Neural progenitor cell (in vitro differentiated cells): ENCODE data around the gene YBX1. TPM values are rescaled to one million over a fixed set of nuclear protein-coding genes. Genes with fewer than 3 reads are reported as not detected.

Experiments used
- DNase-seq: peaks from one replicate; pipeline ENCODE4 v3.0.0-alpha.2; 2016; ENCODE audit warnings: low spot score
- H2AFZ ChIP-seq: fragments of 200-600 bp; sonication (generic); replicated peaks from 2 replicates; pipeline ENCODE4 v1.6.1; 2016; ENCODE audit warnings: antibody characterized with exemption
- H3F3A ChIP-seq: fragments of 200-600 bp; sonication (generic); 2 replicates; pipeline ENCODE4 v1.6.1; 2016; ENCODE audit warnings: antibody characterized with exemption, low read depth
- H3K27ac ChIP-seq: fragments of 200-600 bp; sonication (generic); 2 replicates; pipeline ENCODE4 v1.5.1; 2016; ENCODE audit warnings: mild to moderate bottlenecking
- H3K27me3 ChIP-seq: fragments of 200-600 bp; sonication (generic); 2 replicates; pipeline ENCODE4 v1.6.1; 2016; ENCODE audit warnings: mild to moderate bottlenecking, moderate library complexity
- H3K36me3 ChIP-seq: fragments of 200-600 bp; sonication (generic); 2 replicates; pipeline ENCODE4 v1.5.1; 2016
- H3K4me1 ChIP-seq: fragments of 200-600 bp; sonication (generic); 2 replicates; pipeline ENCODE4 v1.6.1; 2016; ENCODE audit warnings: mixed run types
- H3K4me2 ChIP-seq: fragments of 200-600 bp; sonication (generic); 2 replicates; pipeline ENCODE4 v1.6.1; 2016
- H3K4me3 ChIP-seq: fragments of 200-600 bp; sonication (generic); 2 replicates; pipeline ENCODE4 v1.5.1; 2016
- H3K79me2 ChIP-seq: fragments of 200-600 bp; sonication (generic); 2 replicates; pipeline ENCODE4 v1.6.1; 2016; ENCODE audit warnings: low read depth
- H3K9ac ChIP-seq: fragments of 200-600 bp; sonication (generic); 2 replicates; pipeline ENCODE4 v1.6.1; 2016
- H3K9me3 ChIP-seq: fragments of 200-600 bp; sonication (generic); 2 replicates; pipeline ENCODE4 v1.5.1; 2016; ENCODE audit warnings: low read depth
- H4K20me1 ChIP-seq: fragments of 200-600 bp; sonication (generic); 2 replicates; pipeline ENCODE4 v1.6.1; 2016; ENCODE audit warnings: low read depth
- H3K27ac Mint-ChIP-seq: 3 replicates; pipeline ENCODE4 v1.8.0; 2021; ENCODE audit warnings: mixed read lengths
- H3K27me3 Mint-ChIP-seq: 2 replicates; pipeline ENCODE4 v1.8.0; 2022; ENCODE audit warnings: low read depth, mild to moderate bottlenecking, inconsistent platforms, moderate library complexity, mixed read lengths; ENCODE audit not compliant: insufficient read depth
- H3K36me3 Mint-ChIP-seq: 3 replicates; pipeline ENCODE4 v1.8.0; 2021; ENCODE audit warnings: mixed read lengths
- H3K4me1 Mint-ChIP-seq: 3 replicates; pipeline ENCODE4 v1.8.0; 2021; ENCODE audit warnings: mixed read lengths
- H3K4me3 Mint-ChIP-seq: 3 replicates; pipeline ENCODE4 v1.8.0; 2021; ENCODE audit warnings: mild to moderate bottlenecking, moderate library complexity, mixed read lengths
- H3K9me3 Mint-ChIP-seq: 3 replicates; pipeline ENCODE4 v1.8.0; 2020; ENCODE audit warnings: mixed read lengths
- EZH2 ChIP-seq: fragments of 200-600 bp; sonication (generic); IDR thresholded peaks from 2 replicates; pipeline ENCODE4 v1.6.1; 2017; ENCODE audit warnings: antibody characterized with exemption, mild to moderate bottlenecking, moderate library complexity
- EZH2phosphoT487 ChIP-seq: fragments of 200-600 bp; sonication (generic); IDR thresholded peaks from 2 replicates; pipeline ENCODE4 v1.6.1; 2017; ENCODE audit warnings: antibody characterized with exemption
- total RNA-seq: library from RNA; depleted of rRNA; stranded (reverse); fragments of >200 nt; gene quantifications from 2 replicates; pipeline ENCODE4 v1.2.3, GENCODE V29; 2015; ENCODE audit warnings: low replicate concordance
- TF ChIP-seq, protein P1 (sequence below): fragments of 200-600 bp; sonication (generic); IDR thresholded peaks from 2 replicates; pipeline ENCODE4 v1.5.1; 2017; ENCODE audit warnings: antibody characterized with exemption, mild to moderate bottlenecking

Gene YBX1
- total RNA-seq, 1 donor from 2014 or later = 1,610 TPM

DNA sequence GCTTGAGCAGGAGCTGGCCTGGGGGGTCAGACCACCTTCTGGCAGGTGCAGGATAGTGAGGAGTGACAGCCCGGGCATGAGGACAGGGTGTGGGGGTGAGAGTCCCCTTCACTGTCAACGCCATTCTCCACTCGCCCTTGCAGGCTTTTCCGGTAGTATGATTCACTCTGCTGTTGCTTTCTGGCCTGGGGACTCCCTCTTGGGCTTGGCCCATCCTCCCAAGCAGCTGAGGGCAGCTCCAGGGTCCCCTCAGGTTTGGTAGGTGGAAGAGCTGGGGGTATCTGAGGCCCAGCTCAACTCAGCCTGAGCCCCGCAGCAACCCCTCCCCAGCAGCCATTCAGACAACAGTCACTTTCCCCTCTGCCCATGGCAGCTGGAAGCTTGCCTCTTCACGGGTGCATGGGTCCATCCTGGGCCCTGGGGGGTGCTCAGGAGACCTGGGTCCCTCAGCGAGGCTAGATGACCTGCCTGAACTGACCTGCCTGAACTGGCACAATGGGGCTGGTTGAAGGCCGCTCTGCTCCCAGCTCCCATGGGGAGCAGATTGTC lies 56.5 kb downstream of the YBX1 start:
- Histone ChIP-seq H3K27ac (no peak overlapping the region), H2AFZ (no peak overlapping the region), H3K9ac (no peak overlapping the region), H3F3A (peaks cover 23% of the 10 kb centered on the region), H3K4me2 (no peak overlapping the region), H3K36me3 (no peaks in the 10 kb centered on the region), H3K27me3 (no peaks in the 10 kb centered on the region), H3K4me3 (no peak overlapping the region), H3K79me2 (no peaks in the 10 kb centered on the region), H3K4me1 (peaks cover 21% of the 10 kb centered on the region), H4K20me1 (no peaks in the 10 kb centered on the region), H3K9me3 (no peaks in the 10 kb centered on the region)
- Mint-ChIP-seq H3K27ac (no peak overlapping the region), H3K9me3 (peaks cover 3% of the 10 kb centered on the region), H3K27me3 (peaks cover 14% of the 10 kb centered on the region), H3K36me3 (no peaks in the 10 kb centered on the region), H3K4me1 (peaks cover 42% of the 10 kb centered on the region), H3K4me3 (no peak overlapping the region)
- no peak for DNase-seq
- TF ChIP-seq EZH2phosphoT487 = no peak
- TF ChIP-seq EZH2 = no peak
- TF ChIP-seq, protein P1, sequence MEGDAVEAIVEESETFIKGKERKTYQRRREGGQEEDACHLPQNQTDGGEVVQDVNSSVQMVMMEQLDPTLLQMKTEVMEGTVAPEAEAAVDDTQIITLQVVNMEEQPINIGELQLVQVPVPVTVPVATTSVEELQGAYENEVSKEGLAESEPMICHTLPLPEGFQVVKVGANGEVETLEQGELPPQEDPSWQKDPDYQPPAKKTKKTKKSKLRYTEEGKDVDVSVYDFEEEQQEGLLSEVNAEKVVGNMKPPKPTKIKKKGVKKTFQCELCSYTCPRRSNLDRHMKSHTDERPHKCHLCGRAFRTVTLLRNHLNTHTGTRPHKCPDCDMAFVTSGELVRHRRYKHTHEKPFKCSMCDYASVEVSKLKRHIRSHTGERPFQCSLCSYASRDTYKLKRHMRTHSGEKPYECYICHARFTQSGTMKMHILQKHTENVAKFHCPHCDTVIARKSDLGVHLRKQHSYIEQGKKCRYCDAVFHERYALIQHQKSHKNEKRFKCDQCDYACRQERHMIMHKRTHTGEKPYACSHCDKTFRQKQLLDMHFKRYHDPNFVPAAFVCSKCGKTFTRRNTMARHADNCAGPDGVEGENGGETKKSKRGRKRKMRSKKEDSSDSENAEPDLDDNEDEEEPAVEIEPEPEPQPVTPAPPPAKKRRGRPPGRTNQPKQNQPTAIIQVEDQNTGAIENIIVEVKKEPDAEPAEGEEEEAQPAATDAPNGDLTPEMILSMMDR = no peak

DNA sequence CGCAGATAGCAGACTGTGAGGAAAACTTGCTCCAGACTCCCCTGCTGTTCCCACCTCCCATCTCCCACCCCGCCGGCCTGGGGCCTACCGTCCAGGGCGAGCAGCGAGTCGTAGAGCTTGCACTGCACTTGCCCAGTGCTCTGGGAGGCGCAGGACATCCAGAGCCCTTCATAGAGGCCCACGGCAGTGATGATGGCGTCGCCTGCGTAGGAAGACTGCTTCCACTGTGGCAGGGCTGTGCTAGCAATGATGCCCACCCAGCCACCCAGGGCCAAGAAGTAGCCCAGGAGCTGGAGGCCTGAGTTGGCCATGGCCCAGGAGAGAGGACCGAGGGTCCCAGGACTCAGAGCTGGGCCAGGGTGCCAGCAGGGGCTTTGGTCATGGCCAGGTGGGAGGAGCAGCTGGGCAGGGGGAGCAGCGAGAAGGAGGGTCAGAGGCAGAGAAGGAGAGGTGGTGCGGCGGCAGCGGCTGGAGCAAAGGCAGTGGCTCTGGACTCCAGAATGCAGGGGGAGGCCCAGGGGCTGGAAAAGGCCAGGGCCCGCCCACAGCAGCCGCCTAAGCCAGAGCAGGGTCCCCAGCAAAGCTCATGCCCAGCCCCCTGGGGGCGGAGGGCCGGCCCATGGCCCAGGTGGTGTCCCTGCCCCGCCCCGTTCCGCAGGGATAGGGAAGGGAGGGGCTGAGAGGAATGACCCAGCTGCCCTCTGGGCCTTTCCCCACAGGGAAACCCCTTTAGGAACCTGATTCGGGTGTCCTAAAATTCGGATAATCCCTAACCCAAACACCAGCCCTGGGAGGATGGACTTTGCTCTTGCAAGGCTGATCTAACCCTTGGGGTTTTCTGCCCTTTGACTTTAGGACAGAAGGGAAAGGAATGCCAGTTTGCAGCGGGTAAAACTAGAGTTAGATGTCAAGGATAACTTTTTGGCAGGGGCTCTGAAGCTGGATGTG lies 57.8 kb downstream of the YBX1 start, which contains the start of gene CLDN19:
Gene CLDN19 (minus strand): TSS at position 484 of the 948 bp plus-strand sequence. CDS start 173 bp downstream, at position 311.
- peaks cover 23% of the 10 kb centered on the region for H3F3A ChIP-seq
- H3K4me2 ChIP-seq = peak within 1 kb of the TSS; percentile 67
- peak within 1 kb of the TSS; percentile 16 for H3K4me3 ChIP-seq
- peak; percentile 90 for DNase-seq
- H3K9ac ChIP-seq = no peak within 1 kb of the TSS
- no peaks in the 10 kb centered on the region for H3K9me3 ChIP-seq
- Mint-ChIP-seq H3K4me3 (peak within 1 kb of the TSS; percentile 71), H3K36me3 (peaks cover under 1% of the 10 kb centered on the region), H3K4me1 (peaks cover 38% of the 10 kb centered on the region), H3K9me3 (peaks cover 3% of the 10 kb centered on the region), H3K27me3 (peaks cover 14% of the 10 kb centered on the region), H3K27ac (peak within 1 kb of the TSS; percentile 67)
- peaks cover 21% of the 10 kb centered on the region for H3K4me1 ChIP-seq
- no peak within 1 kb of the TSS for H3K27ac ChIP-seq
- H4K20me1 ChIP-seq = no peaks in the 10 kb centered on the region
- H3K36me3 ChIP-seq = no peaks in the 10 kb centered on the region
- H3K27me3 ChIP-seq = no peaks in the 10 kb centered on the region
- TF ChIP-seq, protein P1 = no peak
- TF ChIP-seq EZH2phosphoT487 (no peak), EZH2 (no peak)
- no peak within 1 kb of the TSS for H2AFZ ChIP-seq
- no peaks in the 10 kb centered on the region for H3K79me2 ChIP-seq

DNA sequence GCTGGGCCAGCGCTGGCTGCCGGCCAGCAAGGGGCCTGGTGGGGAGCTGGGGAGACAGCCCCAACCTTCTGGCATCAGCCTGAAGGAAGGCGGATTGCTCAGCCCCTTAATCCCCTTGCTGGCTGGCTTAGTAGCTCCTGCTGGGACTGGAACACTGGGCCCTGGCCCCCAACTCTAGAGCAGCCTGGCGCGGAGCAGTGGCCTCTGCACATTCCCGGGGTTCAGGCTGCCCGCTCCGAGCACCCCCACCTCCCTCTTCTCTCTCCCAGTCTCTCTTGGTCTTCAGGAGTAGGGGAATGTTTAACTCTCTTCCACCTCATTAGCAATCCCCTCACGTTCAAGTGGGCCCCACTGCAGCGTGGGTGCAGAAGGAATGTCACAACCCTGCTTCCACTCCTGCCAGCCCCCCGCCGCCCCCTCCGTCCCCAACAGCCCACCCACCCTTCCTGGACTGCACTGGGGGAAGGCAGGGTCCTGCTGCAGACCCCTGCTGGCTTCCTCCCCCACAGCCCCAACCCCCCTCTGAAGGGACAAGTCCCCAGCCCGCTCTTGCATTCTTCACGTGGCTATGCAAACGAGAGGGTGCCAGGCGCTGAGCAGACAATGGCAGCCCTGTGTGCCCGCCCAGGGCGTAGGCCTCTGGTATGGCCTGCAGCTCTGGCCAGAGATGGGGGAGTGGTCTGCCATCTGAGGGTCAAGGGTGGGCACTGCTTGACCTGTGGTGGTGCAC lies 58.8 kb downstream of the YBX1 start:
- no peaks in the 10 kb centered on the region for H4K20me1 ChIP-seq
- no peak overlapping the region for H3K9ac ChIP-seq
- peaks cover 21% of the 10 kb centered on the region for H3K4me1 ChIP-seq
- no peaks in the 10 kb centered on the region for H3K9me3 ChIP-seq
- peaks cover 23% of the 10 kb centered on the region for H3F3A ChIP-seq
- H3K27ac ChIP-seq = no peak overlapping the region
- no peaks in the 10 kb centered on the region for H3K36me3 ChIP-seq
- Mint-ChIP-seq H3K36me3 (peaks cover 10% of the 10 kb centered on the region), H3K27me3 (peaks cover 14% of the 10 kb centered on the region), H3K9me3 (peaks cover 3% of the 10 kb centered on the region), H3K27ac (peak overlapping the region; percentile 67), H3K4me1 (peaks cover 38% of the 10 kb centered on the region), H3K4me3 (no peak overlapping the region)
- TF ChIP-seq EZH2phosphoT487 = no peak
- no peak for TF ChIP-seq EZH2
- TF ChIP-seq, protein P1 = no peak
- no peaks in the 10 kb centered on the region for H3K27me3 ChIP-seq
- H3K79me2 ChIP-seq = no peaks in the 10 kb centered on the region
- H3K4me3 ChIP-seq = no peak overlapping the region
- no peak overlapping the region for H2AFZ ChIP-seq
- peak; percentile 69 for DNase-seq
- H3K4me2 ChIP-seq = peak overlapping the region; percentile 67
